Stimulated activated CD4-positive, alpha-beta T cell treated with anti-CD3 and anti-CD28 coated beads, TNF-alpha, amount 100 ng/mL, for 24 hours (primary cell): ENCODE measurements around the gene ENHO.
"Not testable (repeated sequence)": the region's sequence is repeated elsewhere in the genome, so short reads cannot be mapped to it uniquely, and the experiment has no call there.

ENCODE experiments used
- DNase-seq, 3 experiments: peaks; one replicate each; pipeline ENCODE4 v3.0.0-alpha.2; 2020; ENCODE audit warnings: low read depth in 3 of 3

ENHO gene

GRCh38 chr9:34555500-34555899 is 32.7 kb upstream of the ENHO start:
- no peak for DNase-seq

DNA sequence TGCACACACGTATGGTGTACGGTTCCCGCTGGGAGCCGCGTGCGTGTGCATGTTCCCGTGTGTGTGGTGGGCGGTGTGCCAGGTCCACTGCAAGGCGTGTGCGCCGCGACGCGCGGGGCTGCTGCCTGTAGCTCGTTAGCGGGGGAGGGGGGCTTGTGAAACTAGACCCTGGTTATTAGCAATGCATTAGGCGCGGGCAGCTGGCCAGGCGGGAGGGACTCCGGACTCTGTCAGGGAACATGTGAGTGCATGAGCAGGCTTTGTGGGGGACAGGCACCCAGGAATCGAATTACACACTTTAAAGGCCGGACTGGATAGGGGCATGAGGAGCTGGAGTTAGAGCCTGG is 32.2 kb upstream of the ENHO start:
- DNase-seq = no peak

GRCh38 chr9:34554211-34555001 is 31.6 kb upstream of the ENHO start:
- DNase-seq = no peak

DNA sequence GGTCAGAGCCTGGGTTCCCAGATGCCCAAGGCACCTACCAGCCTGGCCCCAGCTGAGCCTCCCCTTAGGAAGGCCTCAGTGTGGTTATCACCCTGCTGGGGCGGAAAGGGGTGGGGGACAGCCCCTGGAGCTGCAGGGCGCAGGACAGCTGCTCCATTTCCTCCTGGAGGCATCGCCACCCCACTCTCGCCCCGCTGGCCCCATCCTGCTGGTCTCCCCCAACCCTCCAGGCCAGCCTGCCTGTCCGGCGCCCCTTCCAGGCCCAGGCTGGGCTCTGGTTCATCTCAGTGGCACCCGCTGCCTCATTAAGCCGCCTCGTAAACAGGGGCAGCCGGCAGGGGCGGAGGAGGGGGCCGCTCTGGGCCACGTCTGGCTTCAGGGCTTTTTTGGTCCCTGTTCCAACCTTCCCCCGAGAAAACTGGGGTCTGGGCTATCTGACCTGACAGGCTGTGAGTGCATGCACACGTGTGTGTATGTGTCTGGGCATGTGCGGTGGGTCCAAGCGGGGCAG is 30.8 kb upstream of the ENHO start:
- DNase-seq = no peak

GRCh38 chr9:34552986-34553385 is 30.2 kb upstream of the ENHO start:
- DNase-seq = no peak

- DNase-seq = no peak
Observed at GRCh38 chr9:34552606-34552981, 29.8 kb upstream of the ENHO start.

DNA sequence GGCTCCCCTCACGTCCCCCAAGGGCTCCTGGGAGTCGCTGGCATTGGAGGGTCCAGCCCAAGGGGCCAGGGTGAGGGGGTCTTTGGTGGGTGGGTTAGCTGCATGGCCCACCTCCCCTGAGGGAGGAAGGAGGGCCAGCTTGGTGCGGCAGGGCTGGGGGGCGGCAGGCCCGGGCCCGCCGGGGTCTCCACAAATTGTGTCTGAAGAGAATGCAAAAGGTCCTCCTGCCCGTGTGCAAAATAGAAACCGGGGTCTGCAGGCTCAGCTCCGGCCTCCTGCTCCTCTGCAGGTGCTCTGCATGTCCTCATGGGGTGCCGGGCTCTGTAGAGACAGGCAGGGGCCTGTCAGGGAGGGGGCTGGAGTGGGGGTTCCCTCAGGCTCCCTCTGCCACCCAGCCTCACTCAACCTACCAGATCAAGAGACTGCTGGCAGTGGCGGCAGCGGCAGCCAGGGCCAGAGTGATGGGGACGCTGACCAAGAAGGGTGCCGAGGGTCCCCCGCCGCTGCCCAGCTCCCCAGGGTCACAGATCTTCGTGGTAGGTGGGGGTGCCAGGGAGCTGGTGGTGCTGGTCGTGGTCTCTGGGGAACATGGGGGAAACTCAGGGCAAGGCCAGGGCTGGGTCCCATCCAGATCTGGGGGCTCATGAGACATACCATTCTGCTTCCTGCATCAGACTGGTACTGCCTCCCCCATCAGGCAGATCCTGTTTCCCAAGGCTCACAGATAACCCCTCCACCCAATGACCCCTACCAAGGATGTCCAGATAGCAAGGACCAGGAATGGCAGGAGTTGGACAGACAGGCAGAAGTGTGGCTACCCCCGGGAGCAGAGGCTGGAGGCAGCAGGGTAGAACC is 29.2 kb upstream of the ENHO start:
- no peak for DNase-seq

GRCh38 chr9:34550681-34551270 is 28.0 kb upstream of the ENHO start:
- DNase-seq = no peak

- no peak for DNase-seq
Observed at GRCh38 chr9:34550016-34550680, 27.4 kb upstream of the ENHO start.

DNA sequence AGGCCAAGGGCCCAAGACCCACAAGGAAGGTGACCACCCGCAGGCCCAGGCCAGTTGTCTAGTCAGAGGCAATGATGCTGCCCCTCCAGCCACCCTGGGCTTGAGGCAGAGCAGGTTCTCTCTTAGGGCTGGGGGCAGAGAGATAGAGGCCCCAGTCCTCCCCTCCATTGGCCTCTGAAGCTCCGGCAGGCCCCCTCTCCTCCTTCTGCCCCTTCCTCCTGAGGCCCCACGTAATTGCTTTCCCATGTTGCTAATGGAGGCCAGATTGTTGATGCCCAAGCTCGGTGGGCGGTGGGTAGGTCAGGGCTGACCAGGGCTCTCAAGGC is 26.6 kb upstream of the ENHO start:
- no peak for DNase-seq

DNA sequence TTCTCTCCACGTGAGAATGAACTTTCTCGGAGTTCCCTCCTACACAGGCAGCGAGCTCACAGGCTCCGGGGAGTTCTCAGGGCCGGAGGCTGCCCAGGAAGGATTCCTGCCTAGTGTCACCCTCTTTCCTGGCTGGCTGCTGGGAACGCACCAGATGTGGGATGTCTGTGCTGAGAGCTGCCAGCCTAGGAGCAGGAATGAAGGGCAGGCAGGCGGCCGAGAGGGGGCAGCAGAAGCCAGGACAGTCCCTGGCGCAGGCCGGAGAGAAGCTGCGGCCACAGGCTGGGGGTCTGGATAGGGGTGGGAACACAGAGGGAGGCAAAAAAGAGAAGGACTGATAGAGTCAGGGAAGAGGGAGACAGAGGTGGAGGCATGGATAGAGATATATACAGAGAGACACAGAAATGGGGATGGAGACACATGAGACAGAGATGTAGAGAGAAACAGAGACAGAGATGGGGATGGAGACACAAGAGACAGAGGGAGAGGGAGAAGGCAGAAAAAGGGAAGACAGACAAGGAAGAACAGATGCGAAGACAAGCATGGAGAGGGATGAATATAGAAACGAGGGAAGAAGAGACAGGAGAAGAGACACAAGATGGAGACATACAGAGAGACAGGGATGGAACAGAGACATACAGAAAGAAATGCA is 25.3 kb upstream of the ENHO start:
- DNase-seq = peak in 1 of 3 experiments; percentile 32

GRCh38 chr9:34546834-34547827 is 24.3 kb upstream of the ENHO start:
- DNase-seq = peak in 2 of 3 experiments; percentile 26 to 58

DNA sequence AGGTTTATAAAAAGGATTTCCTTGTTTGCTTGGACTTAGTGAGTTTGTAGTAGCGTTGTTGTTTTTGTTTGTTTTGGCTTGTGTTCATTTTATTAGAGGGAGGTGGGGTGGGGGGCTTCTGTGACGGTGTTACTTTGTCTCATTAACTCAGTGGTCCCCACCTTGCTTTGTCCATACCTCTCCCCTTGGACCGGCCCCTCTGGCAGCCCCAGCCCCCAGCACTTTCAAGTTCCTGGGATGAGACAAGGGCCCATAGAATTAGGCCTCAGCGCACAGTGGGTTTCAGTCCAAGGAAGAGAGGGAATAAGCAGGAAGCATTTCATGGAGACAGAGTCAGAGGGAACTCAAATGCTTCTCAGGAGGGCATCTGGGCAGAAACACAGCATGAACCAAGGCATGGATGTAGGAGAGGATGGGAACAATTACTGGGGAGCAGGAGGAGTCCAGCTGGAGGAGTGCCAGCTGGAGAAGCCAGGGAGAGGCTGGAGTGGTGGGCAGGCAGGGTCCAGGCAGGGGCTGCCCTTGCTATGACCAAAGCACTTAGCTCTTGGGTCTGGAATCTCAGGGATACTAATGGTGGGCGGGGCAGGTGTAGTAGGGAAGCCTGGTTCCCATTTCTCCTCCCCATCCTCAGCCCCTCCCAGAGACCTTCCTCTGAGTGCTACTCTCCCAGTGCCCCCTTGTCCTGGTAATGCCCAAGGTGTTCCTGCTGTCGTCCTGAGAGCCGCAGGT is 23.5 kb upstream of the ENHO start:
- no peak for DNase-seq

GRCh38 chr9:34545497-34545896 is 22.7 kb upstream of the ENHO start:
- no peak for DNase-seq

GRCh38 chr9:34544035-34544434 is 21.2 kb upstream of the ENHO start:
- no peak for DNase-seq

DNA sequence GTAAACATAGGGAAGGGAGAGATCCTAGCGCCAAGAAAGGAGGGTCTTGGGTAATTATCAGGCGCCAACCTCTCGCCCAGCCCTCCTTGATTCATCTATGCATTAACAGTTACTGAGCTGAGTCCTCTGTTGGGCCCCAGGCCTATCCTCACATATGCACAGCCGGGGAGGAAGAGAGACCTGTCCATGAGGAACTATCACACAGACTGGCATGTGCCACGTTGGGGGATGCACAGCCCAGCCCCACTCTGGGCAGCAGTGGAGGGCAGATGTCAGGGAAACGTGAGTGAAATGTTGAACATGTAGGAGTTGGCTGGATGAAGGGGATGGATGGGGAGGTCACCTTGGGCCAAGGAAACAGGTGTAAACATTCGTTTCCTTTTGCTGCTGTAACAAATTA is 18.8 kb upstream of the ENHO start:
- DNase-seq = no peak

DNA sequence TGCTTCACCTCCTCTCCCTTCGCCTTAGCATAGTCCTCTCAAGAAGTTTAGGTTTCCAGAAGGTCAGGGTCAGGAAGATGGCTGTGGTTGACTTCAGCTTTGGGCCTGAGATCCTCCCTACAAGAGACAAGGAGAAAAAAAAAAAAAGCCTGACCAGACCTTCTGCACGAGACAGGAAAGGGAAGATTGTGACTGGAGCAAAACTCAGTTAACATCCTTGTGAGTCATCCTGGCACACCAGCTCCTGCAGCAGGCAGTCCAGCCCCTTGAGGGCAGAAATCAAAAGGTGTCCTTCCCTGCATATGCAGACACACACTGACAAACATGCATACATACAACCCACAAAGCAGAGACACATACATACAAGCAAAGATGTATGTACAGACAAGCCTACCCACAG is 18.0 kb upstream of the ENHO start:
- DNase-seq = no peak

- DNase-seq = no peak
Observed at GRCh38 chr9:34536685-34537084, 13.9 kb upstream of the ENHO start.

DNA sequence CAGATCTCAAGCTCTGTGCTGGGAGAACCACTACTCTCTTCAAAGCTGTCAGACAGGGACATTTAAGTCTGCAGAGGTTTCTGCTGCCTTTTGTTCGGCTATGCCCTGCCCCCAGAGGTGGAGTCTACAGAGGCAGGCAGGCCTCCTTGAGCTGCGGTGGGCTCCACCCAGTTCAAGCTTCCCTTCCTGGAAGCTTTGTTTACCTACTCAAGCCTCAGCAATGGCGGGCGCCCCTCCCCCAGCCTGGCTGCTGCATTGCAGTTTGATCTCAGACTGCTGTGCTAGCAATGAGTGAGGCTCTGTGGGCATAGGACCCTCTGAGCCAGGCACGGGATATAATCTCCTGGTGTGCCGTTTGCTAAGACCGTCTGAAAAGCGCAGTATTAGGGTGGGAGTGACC is 9.3 kb upstream of the ENHO start:
- not testable (repeated sequence) for DNase-seq

GRCh38 chr9:34526026-34526425 is 3.2 kb upstream of the ENHO start:
- no peak for DNase-seq
